MM.1S (cell line): ENCODE results near the gene TAF1B.

Source experiments
- DNase-seq: peaks from one replicate; pipeline ENCODE4 v3.0.0-alpha.2; 2015
- H2AFZ ChIP-seq: fragments of 300-600 bp; sonication (generic); 2 replicates; pipeline ENCODE4 v1.6.0; 2016; ENCODE audit warnings: antibody characterized with exemption, low read length
- H3F3A ChIP-seq: fragments of 300-600 bp; sonication (generic); 2 replicates; pipeline ENCODE4 v1.6.1; 2016; ENCODE audit warnings: mild to moderate bottlenecking, antibody characterized with exemption, low read length, moderate library complexity, mixed read lengths; ENCODE audit not compliant: insufficient read depth
- H3K27ac ChIP-seq: fragments of 300-600 bp; sonication (generic); 2 replicates; pipeline ENCODE4 v1.5.1; 2016; ENCODE audit warnings: mild to moderate bottlenecking, low read length
- H3K27me3 ChIP-seq: fragments of 300-600 bp; sonication (generic); replicated peaks from 2 replicates; pipeline ENCODE4 v1.6.0; 2016; ENCODE audit warnings: low read length; ENCODE audit not compliant: insufficient read depth
- H3K36me3 ChIP-seq: fragments of 300-600 bp; sonication (generic); replicated peaks from 2 replicates; pipeline ENCODE4 v1.6.1; 2016; ENCODE audit warnings: mild to moderate bottlenecking, low read length, mixed read lengths; ENCODE audit not compliant: insufficient read depth
- H3K4me1 ChIP-seq: fragments of 300-600 bp; sonication (generic); 2 replicates; pipeline ENCODE4 v1.6.1; 2016; ENCODE audit warnings: low read length, mixed read lengths
- H3K4me2 ChIP-seq: fragments of 300-600 bp; sonication (generic); 2 replicates; pipeline ENCODE4 v1.6.0; 2016; ENCODE audit warnings: low read depth, low read length
- H3K4me3 ChIP-seq: fragments of 300-600 bp; sonication (generic); 2 replicates; pipeline ENCODE4 v1.5.1; 2016; ENCODE audit warnings: low read length, mixed read lengths
- H3K79me2 ChIP-seq: fragments of 300-600 bp; sonication (generic); 2 replicates; pipeline ENCODE4 v1.6.1; 2016; ENCODE audit warnings: mixed run types, low read length, mixed read lengths
- H3K9ac ChIP-seq: fragments of 300-600 bp; sonication (generic); 2 replicates; pipeline ENCODE4 v1.6.1; 2016; ENCODE audit warnings: low read length, mixed read lengths
- H3K9me2 ChIP-seq: fragments of 300-600 bp; sonication (generic); replicated peaks from 2 replicates; pipeline ENCODE4 v1.6.1; 2016; ENCODE audit warnings: mild to moderate bottlenecking, low read length, mixed read lengths; ENCODE audit not compliant: insufficient read depth
- H3K9me3 ChIP-seq: fragments of 300-600 bp; sonication (generic); replicated peaks from 2 replicates; pipeline ENCODE4 v1.6.1; 2016; ENCODE audit warnings: mild to moderate bottlenecking, low read length, mixed read lengths; ENCODE audit not compliant: insufficient read depth
- H4K20me1 ChIP-seq: fragments of 300-600 bp; sonication (generic); 2 replicates; pipeline ENCODE4 v1.6.1; 2016; ENCODE audit warnings: mild to moderate bottlenecking, low read length, moderate library complexity, mixed read lengths; ENCODE audit not compliant: insufficient read depth
- EZH2 ChIP-seq: fragments of 300-600 bp; sonication (generic); optimal IDR thresholded peaks from 2 replicates; pipeline ENCODE3; 2017; ENCODE audit warnings: low read depth, mild to moderate bottlenecking, antibody characterized with exemption, low read length, mixed read lengths
- EZH2phosphoT487 ChIP-seq: fragments of 300-600 bp; sonication (generic); IDR thresholded peaks from 2 replicates; pipeline ENCODE4 v1.6.1; 2018; ENCODE audit warnings: antibody characterized with exemption, low read length
- TF ChIP-seq, protein P1 (sequence below): fragments of 300-600 bp; sonication (generic); IDR thresholded peaks from 2 replicates; pipeline ENCODE4 v1.5.1; 2016; ENCODE audit warnings: antibody characterized with exemption, low read length, mixed read lengths

The TAF1B gene

DNA sequence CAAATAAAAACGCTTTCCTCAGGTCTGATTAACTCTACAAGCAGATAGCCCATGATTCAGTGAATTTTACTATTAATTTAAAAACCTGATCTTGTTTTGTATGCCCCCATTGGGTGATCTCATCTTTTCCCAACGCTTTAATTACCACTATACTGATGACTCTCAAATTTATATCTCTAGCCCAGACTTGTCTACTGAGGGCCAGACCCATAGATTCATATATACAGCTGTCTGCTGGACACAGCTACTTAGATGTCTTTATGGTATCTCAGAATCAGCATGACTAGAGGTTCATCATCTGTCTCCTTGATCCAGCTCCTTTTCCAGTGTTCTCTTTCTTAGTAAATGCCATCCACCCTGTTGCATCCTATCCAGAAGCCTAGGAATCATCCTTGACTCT lies 33.8 kb downstream of the TAF1B start:
- Histone ChIP-seq H4K20me1 (no peaks in the 10 kb centered on the region), H3K27ac (no peak overlapping the region), H3K4me2 (no peak overlapping the region), H3K4me1 (no peaks in the 10 kb centered on the region), H3K9me2 (no peaks in the 10 kb centered on the region), H3K4me3 (no peak overlapping the region), H3K9me3 (no peaks in the 10 kb centered on the region), H3F3A (no peaks in the 10 kb centered on the region), H3K79me2 (no peaks in the 10 kb centered on the region), H2AFZ (no peak overlapping the region), H3K36me3 (no peaks in the 10 kb centered on the region), H3K27me3 (no peaks in the 10 kb centered on the region), H3K9ac (no peak overlapping the region)
- DNase-seq: no peak
- TF ChIP-seq, protein P1, sequence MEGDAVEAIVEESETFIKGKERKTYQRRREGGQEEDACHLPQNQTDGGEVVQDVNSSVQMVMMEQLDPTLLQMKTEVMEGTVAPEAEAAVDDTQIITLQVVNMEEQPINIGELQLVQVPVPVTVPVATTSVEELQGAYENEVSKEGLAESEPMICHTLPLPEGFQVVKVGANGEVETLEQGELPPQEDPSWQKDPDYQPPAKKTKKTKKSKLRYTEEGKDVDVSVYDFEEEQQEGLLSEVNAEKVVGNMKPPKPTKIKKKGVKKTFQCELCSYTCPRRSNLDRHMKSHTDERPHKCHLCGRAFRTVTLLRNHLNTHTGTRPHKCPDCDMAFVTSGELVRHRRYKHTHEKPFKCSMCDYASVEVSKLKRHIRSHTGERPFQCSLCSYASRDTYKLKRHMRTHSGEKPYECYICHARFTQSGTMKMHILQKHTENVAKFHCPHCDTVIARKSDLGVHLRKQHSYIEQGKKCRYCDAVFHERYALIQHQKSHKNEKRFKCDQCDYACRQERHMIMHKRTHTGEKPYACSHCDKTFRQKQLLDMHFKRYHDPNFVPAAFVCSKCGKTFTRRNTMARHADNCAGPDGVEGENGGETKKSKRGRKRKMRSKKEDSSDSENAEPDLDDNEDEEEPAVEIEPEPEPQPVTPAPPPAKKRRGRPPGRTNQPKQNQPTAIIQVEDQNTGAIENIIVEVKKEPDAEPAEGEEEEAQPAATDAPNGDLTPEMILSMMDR: no peak
- TF ChIP-seq EZH2 (no peak), EZH2phosphoT487 (no peak)

DNA sequence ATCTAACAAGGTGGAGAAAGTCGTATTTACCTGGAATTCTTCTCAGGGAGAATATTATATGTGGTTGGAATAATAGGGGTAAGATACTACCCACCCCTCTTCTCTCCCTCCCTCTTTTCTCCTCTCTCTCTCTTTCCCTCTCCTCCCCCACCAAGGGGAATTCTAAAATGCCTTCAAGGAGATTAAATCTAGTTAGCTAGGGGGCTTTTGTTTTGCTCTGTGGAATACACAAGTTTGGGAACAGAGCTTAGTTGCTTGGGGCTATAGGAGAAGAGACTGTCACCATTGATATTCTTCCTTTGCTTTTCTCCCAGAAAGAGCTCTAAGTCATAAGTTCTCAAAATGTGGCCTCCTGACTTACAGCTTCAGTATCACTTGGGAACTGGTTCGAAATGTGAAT lies 34.5 kb downstream of the TAF1B start:
- H3K36me3 ChIP-seq: no peaks in the 10 kb centered on the region
- TF ChIP-seq EZH2phosphoT487 (no peak), EZH2 (no peak)
- TF ChIP-seq, protein P1: no peak

DNA sequence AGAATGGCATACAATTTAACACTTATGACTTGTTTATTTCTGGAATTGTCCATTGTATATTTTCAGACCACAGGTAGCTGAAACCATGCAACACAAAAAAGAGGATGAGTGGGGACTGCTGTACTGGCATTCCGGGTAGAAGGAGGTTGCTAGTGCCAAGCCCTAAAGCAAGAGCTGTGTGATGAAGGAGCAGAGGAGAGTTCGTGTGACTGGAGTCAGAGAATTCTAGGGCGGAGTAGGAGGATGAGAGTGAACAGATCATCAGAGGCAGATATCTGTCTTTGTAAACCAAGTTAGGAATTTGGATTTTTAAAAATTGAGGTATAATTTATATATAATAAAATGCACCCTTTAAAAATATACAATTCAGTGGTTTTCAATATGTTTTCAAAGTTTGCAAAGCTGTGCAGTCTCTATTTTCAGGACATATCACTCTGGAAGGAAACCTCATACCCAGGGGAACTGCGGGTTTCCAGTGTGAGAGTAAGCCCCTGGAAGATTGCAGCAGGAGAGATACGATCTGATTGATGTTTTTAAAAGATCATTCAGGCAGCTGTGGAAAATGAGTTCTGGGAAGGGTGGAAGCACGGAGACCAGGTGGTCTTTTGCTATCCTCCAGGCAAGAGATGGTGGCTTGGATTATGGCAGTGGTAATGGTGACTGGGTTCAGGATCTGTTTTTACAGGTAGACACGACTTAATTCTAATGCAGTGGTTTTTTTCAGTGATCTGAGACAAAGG lies 36.4 kb downstream of the TAF1B start:
- no peak overlapping the region for H3K27ac ChIP-seq
- TF ChIP-seq EZH2phosphoT487 (no peak), EZH2 (no peak)
- TF ChIP-seq, protein P1: no peak
- no peaks in the 10 kb centered on the region for H3K27me3 ChIP-seq
- no peak for DNase-seq
- no peaks in the 10 kb centered on the region for H3K9me3 ChIP-seq
- no peak overlapping the region for H2AFZ ChIP-seq
- H4K20me1 ChIP-seq: no peaks in the 10 kb centered on the region
- H3K4me3 ChIP-seq: no peak overlapping the region
- no peaks in the 10 kb centered on the region for H3F3A ChIP-seq
- no peaks in the 10 kb centered on the region for H3K9me2 ChIP-seq
- H3K36me3 ChIP-seq: no peaks in the 10 kb centered on the region
- no peak overlapping the region for H3K9ac ChIP-seq
- H3K4me1 ChIP-seq: no peaks in the 10 kb centered on the region
- H3K4me2 ChIP-seq: no peak overlapping the region
- no peaks in the 10 kb centered on the region for H3K79me2 ChIP-seq

More for the DNA sequence above, 34.5 kb downstream of the TAF1B start:
- H3K4me2 ChIP-seq: no peak overlapping the region
- H3K9ac ChIP-seq: no peak overlapping the region
- no peak for DNase-seq
- H3F3A ChIP-seq: no peaks in the 10 kb centered on the region
- H3K9me2 ChIP-seq: no peaks in the 10 kb centered on the region
- H3K9me3 ChIP-seq: no peaks in the 10 kb centered on the region
- no peak overlapping the region for H2AFZ ChIP-seq
- H3K27me3 ChIP-seq: no peaks in the 10 kb centered on the region
- no peak overlapping the region for H3K27ac ChIP-seq
- no peaks in the 10 kb centered on the region for H3K4me1 ChIP-seq
- no peaks in the 10 kb centered on the region for H4K20me1 ChIP-seq
- no peaks in the 10 kb centered on the region for H3K79me2 ChIP-seq
- H3K4me3 ChIP-seq: no peak overlapping the region
